IPS-18a (cell line): ENCODE measurements around the gene SLC7A9.
"Not testable (repeated sequence)": the region's sequence is repeated elsewhere in the genome, so short reads cannot be mapped to it uniquely, and the experiment has no call there.

Experiments used
- H3K27ac ChIP-seq: one replicate; pipeline ENCODE4 v1.5.1; 2013; ENCODE audit warnings: low read length
- H3K27me3 ChIP-seq: one replicate; pipeline ENCODE4 v1.6.1; 2013; ENCODE audit warnings: mild to moderate bottlenecking, low read length; ENCODE audit not compliant: control insufficient read depth, insufficient read depth
- H3K36me3 ChIP-seq: one replicate; pipeline ENCODE4 v1.6.1; 2013; ENCODE audit warnings: low read depth, low read length; ENCODE audit not compliant: control insufficient read depth
- H3K4me1 ChIP-seq: one replicate; pipeline ENCODE4 v1.6.1; 2013; ENCODE audit warnings: low read depth, low read length; ENCODE audit not compliant: control insufficient read depth
- H3K4me3 ChIP-seq: one replicate; pipeline ENCODE4 v1.5.1; 2013; ENCODE audit warnings: low read length
- H3K9ac ChIP-seq: one replicate; pipeline ENCODE4 v1.6.1; 2013; ENCODE audit warnings: mild to moderate bottlenecking, low read length, moderate library complexity
- H3K9me3 ChIP-seq: one replicate; pipeline ENCODE4 v1.6.1; 2013; ENCODE audit warnings: low read depth, low read length; ENCODE audit not compliant: control insufficient read depth

SLC7A9 gene

DNA sequence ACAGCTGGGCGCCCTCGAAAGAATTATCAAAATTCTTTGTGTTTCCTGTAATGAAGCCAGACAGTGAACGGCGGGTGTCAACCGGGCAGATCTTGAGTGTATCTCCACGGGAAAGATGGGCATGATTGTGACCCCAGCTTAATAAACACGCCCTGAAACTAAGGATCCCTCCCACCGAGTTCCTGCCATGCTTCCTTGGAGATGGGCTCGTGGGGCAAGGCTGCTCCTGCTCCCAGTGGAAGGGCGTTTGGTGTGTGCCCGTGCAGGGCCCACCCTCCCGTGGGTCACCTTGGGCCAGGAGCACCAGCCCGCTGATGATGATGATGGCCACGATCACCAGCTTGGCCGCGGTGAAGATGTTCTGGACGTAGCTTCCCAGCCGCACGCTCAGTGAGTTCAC, 7.4 kb downstream of the SLC7A9 start:
- Histone ChIP-seq H3K27ac (no peak overlapping the region), H3K4me3 (no peak overlapping the region), H3K4me1 (no peaks in the 10 kb centered on the region), H3K9ac (no peak overlapping the region), H3K27me3 (no peaks in the 10 kb centered on the region), H3K9me3 (no peaks in the 10 kb centered on the region), H3K36me3 (no peaks in the 10 kb centered on the region)

DNA sequence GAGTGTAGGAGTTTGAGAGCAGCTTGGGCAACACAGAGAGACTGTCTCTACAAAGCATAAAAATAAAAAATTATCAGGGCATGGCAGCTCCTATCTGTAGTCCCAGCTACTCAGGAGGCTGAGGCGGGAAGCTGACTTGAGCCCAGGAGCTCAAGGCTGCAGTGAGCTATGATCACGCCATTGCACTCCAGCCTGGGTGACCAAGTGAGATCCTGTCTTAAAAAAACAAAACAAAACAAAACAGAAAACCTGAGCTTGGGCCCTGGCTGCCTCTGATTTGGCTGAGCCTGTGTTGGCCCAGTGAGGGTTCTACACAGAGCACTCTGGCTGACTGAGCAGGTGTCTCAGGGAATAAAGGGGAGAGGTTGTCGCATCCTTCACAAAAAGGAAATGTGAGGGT, 8.0 kb downstream of the SLC7A9 start:
- no peaks in the 10 kb centered on the region for H3K36me3 ChIP-seq
- H3K9me3 ChIP-seq: no peaks in the 10 kb centered on the region
- no peak overlapping the region for H3K9ac ChIP-seq
- H3K27ac ChIP-seq: no peak overlapping the region
- no peaks in the 10 kb centered on the region for H3K4me1 ChIP-seq
- H3K27me3 ChIP-seq: no peaks in the 10 kb centered on the region
- no peak overlapping the region for H3K4me3 ChIP-seq

DNA sequence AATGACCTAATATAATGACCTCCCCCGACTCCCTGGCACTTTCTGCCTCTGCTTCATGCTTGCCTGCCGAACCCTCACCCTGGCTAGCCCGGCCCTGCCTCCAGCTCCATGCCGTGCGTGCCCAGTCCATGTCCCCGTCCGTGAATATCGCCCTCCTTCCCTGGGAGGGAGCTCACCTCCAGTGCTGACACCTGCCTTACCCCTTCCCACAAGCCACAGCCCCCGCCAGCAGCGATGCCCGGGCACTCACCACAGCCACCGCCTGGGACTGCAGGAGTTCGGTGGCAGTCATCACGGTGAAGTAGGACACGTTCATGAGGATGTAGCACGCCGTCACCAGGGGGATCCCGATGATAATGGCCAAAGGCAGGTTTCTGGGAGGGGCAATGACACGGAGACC, 10.0 kb downstream of the SLC7A9 start:
- no peaks in the 10 kb centered on the region for H3K4me1 ChIP-seq

DNA sequence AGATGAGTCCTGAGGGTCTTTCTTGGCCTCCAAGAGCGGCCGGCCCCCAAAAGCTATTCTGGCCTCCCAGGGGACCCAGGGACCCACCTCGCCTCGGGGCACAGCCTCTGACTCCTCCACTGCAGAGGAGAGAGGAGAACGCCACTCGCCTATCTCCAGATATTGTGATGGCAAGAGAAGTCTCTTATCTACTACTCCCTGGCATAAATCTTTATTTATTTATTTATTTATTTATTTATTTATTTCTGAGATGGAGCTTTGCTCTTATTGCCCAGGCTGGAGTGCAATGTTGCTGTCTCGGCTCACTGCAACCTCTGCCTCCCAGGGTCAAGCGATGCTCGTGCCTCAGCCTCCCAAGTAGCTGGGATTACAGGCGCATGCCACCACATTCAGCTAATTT, 11.0 kb downstream of the SLC7A9 start:
- Histone ChIP-seq H3K36me3 (no peaks in the 10 kb centered on the region), H3K27me3 (no peaks in the 10 kb centered on the region), H3K4me3 (no peak overlapping the region), H3K27ac (no peak overlapping the region), H3K9ac (no peak overlapping the region), H3K9me3 (no peaks in the 10 kb centered on the region), H3K4me1 (no peaks in the 10 kb centered on the region)

More for the DNA sequence above, 10.0 kb downstream of the SLC7A9 start:
- no peak overlapping the region for H3K9ac ChIP-seq
- H3K27ac ChIP-seq: no peak overlapping the region
- H3K27me3 ChIP-seq: no peaks in the 10 kb centered on the region
- no peaks in the 10 kb centered on the region for H3K36me3 ChIP-seq
- no peaks in the 10 kb centered on the region for H3K9me3 ChIP-seq
- H3K4me3 ChIP-seq: no peak overlapping the region

DNA sequence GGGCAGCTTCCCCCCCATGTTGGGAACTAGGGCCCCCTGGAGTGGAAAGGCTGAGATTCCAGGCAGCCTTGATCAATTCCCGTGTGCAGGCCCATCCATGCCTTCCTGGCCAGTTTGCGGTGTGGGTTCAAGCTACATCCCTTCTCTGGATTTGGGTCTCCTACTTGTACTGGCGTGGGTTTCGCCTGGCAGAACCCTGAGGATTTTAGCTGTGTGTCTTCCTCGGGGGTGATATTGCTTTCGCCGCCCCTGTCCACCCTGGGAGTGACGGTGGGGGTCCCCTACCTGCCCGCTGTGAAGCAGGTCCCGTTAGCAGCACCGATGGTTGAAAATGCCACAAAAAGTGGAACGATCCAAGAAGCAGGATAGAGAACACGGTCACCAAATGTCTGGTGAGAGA, 11.4 kb downstream of the SLC7A9 start:
- H3K4me1 ChIP-seq: no peaks in the 10 kb centered on the region
- no peak overlapping the region for H3K4me3 ChIP-seq
- H3K9me3 ChIP-seq: no peaks in the 10 kb centered on the region
- no peak overlapping the region for H3K27ac ChIP-seq
- no peak overlapping the region for H3K9ac ChIP-seq
- no peaks in the 10 kb centered on the region for H3K36me3 ChIP-seq
- H3K27me3 ChIP-seq: no peaks in the 10 kb centered on the region

DNA sequence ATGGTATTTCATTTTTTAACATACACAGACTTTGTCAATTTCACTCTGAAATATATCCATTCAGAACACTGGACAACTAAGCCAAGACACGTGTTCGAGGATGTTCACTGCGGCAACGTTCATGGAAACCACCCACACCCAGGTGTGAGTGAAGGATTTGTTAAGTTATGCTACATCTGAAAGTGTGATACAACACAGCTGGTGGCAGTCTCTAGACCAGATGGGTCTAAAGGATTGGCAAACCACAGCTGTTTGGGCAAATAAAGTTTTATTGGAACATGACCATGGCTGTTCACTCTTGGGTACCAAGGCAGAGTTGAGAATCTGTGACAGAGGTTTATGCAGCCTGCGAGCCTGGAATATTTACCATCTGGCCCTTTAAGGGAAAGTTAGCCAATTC, 12.0 kb downstream of the SLC7A9 start:
- Histone ChIP-seq H3K27me3 (no peaks in the 10 kb centered on the region), H3K9ac (no peak overlapping the region), H3K4me3 (no peak overlapping the region), H3K9me3 (no peaks in the 10 kb centered on the region), H3K27ac (no peak overlapping the region), H3K36me3 (no peaks in the 10 kb centered on the region), H3K4me1 (no peaks in the 10 kb centered on the region)

DNA sequence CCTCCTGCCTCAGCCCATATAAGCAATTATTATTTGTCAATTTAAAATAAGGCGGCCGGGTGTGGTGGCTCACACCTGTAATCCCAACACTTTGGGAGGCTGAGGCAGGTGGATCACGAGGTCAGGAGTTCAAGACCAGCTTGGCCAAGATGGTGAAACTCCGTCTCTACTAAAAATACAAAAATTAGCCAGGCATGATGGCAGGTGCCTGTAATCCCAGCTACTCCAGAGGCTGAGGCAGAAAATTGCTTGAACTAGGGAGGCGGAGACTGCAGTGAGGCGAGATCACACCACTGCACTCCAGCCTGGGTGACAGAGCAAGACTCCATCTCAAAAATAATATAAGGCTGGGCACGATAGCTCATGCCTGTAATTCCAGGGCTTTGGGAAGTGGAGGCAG, 12.7 kb downstream of the SLC7A9 start:
- not testable (repeated sequence) for H3K9ac ChIP-seq

DNA sequence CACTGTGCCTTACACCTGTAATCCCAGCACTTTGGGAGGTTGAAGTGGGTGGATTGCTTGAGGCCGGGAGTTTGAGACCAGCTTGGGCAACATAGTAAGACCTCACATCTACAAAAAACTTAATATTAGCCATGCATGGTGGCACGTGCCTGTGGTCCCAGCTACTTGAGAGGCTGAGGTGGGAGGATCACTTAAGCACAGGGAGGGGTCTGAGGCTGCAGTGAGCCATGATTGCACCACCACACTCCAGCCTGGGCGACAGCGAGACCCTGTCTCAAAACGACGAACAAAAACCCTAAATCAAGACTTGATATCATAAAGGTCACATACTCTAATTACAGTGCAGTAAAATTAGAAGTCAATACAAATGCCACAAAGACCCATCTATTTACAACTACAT, 17.4 kb downstream of the SLC7A9 start:
- Histone ChIP-seq H3K9ac (no peak overlapping the region), H3K27ac (no peak overlapping the region), H3K36me3 (no peaks in the 10 kb centered on the region), H3K9me3 (no peaks in the 10 kb centered on the region), H3K27me3 (no peaks in the 10 kb centered on the region), H3K4me3 (no peak overlapping the region), H3K4me1 (no peaks in the 10 kb centered on the region)

More for the DNA sequence above, 12.7 kb downstream of the SLC7A9 start:
- not testable (repeated sequence) for H3K36me3 ChIP-seq, H3K4me1 ChIP-seq, H3K9me3 ChIP-seq, H3K27ac ChIP-seq, H3K27me3 ChIP-seq, H3K4me3 ChIP-seq

DNA sequence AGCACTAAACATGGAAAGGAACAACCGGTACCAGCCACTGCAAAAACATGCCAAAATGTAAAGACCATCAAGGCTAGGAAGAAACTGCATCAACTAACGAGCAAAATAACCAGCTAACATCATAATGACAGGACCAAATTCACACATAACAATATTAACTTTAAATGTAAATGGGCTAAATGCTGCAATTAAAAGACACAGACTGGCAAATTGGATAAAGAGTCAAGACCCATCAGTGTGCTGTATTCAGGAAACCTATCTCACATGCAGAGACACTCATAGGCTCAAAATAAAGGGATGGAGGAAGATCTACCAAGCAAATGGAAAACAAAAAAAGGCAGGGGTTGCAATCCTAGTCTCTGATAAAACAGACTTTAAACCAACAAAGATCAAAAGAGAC, 21.5 kb downstream of the SLC7A9 start:
- H3K4me1 ChIP-seq, H3K9me3 ChIP-seq, H3K4me3 ChIP-seq, H3K36me3 ChIP-seq, H3K27ac ChIP-seq, H3K27me3 ChIP-seq, H3K9ac ChIP-seq: not testable (repeated sequence)

DNA sequence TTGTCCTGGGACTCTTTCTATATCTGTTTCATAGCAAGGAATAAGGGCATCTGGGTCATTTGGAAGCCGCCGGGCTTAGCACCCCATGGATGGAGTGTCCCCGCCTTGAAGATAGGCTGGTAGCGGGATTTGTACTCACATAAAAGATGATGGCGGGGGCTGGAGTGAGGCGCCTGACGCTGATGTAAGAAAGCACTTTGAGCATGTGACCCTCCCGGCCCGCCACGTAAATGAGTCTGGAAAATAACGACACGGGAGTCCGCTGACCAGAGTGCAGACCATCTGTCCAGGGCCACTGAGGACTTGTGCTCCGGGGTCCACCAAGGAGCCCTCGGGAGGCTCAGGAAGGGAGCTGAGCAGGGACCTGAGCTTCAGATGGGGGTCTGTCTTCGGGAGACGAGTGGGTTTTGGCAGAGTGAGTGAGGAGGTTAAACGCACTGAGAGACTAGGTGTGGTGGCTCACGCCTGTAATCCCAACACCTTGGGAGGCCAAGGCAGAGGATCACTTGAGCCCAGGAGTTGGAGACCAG, 25.8 kb downstream of the SLC7A9 start:
- H3K9me3 ChIP-seq: no peaks in the 10 kb centered on the region
- H3K4me3 ChIP-seq: no peak overlapping the region
- no peaks in the 10 kb centered on the region for H3K36me3 ChIP-seq
- H3K9ac ChIP-seq: no peak overlapping the region
- H3K27ac ChIP-seq: no peak overlapping the region
- H3K4me1 ChIP-seq: no peaks in the 10 kb centered on the region
- H3K27me3 ChIP-seq: no peaks in the 10 kb centered on the region

DNA sequence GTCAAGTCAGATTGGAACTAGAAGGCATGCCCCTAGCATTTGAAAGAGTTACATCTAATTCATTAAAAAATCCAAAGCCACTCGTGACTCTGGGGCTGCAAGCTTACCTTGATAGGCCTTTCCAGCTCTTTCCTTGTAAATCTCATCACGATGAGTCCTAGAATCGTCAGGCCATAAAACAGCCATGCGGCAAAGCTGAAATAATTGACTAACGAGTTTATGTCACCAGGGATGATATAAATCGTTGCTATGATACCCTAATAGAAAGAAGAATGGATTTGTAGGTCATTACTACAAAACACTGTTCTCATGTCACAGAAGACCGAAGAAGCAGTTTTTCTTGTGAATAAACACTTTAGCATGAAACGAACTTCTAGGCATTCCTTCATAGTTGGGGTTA, 27.5 kb downstream of the SLC7A9 start:
- Histone ChIP-seq H3K27ac (no peak overlapping the region), H3K4me3 (no peak overlapping the region), H3K36me3 (no peaks in the 10 kb centered on the region), H3K9me3 (no peaks in the 10 kb centered on the region), H3K27me3 (no peaks in the 10 kb centered on the region), H3K4me1 (no peaks in the 10 kb centered on the region), H3K9ac (no peak overlapping the region)

DNA sequence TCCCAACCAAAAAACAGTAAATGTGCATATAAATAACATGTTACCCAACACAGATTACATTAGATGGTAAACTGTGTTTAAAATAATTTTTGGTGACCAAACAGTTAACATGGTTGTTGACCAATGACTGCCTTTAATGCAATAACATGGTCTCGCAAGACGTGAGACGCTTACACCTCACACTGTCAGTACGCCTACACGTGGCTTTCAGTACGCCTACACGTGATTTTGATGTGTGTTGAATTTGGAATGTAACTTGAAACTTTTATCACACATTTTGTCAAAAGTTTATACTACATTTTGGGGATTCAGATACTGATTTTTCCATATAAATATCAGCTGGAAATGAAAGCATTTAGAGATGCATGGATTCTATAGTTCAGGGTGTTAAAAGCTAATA, 32.0 kb downstream of the SLC7A9 start:
- Histone ChIP-seq H3K9ac (no peak overlapping the region), H3K9me3 (no peaks in the 10 kb centered on the region), H3K27ac (no peak overlapping the region), H3K36me3 (no peaks in the 10 kb centered on the region), H3K27me3 (no peaks in the 10 kb centered on the region), H3K4me1 (no peaks in the 10 kb centered on the region), H3K4me3 (no peak overlapping the region)
